Right renal cortex interstitium (tissue), 3 donors: Measurements from ENCODE around the gene DDX49. TPM values are rescaled to one million over a fixed set of nuclear protein-coding genes. Genes with fewer than 3 reads are reported as not detected.
"Not testable (repeated sequence)": the region's sequence is repeated elsewhere in the genome, so short reads cannot be mapped to it uniquely, and the experiment has no call there.

Experiments used
- DNase-seq, 3 donors: peaks; one replicate each; pipeline ENCODE4 v3.0.0-alpha.2; 2013; ENCODE audit warnings: low read depth in 3 of 3, low spot score in 2 of 3
- polyA plus RNA-seq, 3 donors: library from polyadenylated mRNA; unstranded; fragments of 120-200 nt; gene quantifications; one replicate each; pipeline ENCODE4 v1.2.1, GENCODE V29; 2013; ENCODE audit not compliant: insufficient read length in 3 of 3

The DDX49 gene
- polyA plus RNA-seq, 3 donors, result 47.8 to 51.2 (median 48.2) TPM

GRCh38 chr19:18939922-18940768 lies 20.6 kb downstream of the DDX49 start:
- peak in 1 of 3 donors; percentile 62 for DNase-seq

DNA sequence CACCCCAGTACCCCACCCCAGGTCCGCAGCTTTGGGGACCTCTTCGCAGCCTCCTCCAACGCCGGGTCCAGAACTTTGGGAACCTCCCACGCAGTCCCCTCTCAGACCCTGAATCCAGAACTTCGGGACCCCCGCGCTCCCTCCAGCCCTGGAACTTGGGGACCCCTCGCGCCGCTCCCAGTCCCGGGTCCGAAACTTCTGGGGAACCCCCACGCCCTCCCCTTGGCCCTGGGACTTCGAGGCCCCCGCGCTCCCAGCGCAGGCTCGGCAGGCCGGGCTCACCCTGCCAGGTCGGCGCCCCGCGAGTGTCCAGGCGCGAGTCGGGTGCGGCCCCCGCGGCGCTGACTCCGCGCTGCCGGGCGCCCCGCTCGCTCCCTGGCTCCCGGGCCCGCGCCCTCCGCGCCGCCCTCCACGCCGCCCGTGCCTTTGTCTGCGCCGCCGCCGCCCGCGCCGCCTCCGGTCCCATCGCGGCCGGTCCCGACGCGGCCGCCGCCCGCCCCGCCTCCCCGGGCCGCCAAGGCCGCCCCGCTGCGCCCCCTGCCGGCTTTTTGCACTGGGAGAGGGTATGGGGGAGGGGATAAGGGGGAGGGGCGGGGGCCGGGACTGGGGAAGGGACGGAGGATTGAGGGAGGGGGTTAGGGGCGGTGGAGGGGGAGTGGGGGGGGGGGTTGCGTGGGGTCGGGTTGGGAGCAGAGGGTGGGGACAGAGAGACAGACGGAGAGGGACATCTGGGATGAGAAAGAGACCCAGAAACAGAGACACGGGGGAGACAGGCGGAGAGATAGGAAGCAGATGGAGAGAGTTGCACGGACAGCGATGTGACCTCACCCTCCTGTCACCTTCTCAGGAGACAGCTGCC lies 21.5 kb downstream of the DDX49 start, which contains the start of gene HOMER3:
Gene HOMER3, minus strand, starts transcription at position 449 of the 859 bp plus-strand sequence. CDS start 2,235 bp downstream, outside the sequence.
- DNase-seq, result no peak

- DNase-seq, result no peak
Measured at GRCh38 chr19:18941628-18942354, 22.3 kb downstream of the DDX49 start.

DNA sequence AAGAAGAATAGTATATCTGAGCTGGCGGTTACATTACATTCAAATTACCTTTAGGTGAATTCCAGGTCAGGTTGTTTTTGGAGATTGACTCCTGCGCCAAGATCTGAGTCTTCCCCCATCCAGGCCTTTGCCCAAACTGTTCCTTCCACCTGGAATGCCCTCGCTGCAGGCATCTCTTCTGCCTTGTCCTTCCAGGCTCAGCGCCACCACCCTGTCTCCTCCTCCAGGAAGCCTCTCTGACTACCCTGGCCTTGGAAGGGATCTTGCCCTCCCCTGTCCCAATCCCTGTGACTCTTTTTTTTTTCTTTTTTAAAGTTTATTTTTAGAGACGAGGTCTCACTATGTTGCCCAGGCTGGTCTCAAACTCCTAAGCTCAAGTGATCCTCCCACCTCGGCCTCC lies 23.2 kb downstream of the DDX49 start:
- DNase-seq, result no peak

DNA sequence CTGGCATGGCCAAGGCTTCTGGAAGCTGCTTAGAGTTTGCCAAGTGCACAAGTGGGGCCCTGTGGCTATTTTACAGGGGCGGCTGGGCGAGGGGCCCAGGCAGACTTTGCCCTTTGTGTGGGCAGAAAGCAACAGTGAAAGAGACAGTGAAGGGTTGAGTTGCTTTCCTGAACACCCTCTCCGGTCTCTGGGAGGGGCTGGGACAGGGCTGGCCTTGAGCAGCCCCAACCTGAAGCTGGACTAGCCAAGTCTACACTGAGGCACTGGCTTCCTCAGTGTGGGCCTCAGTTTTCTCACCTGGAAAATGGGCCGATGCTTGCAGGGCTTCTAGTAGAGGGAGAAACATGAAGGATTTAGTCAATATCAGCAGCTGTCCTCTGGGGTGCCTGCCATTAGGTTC lies 23.9 kb downstream of the DDX49 start:
- DNase-seq, result no peak

- DNase-seq, result no peak
Measured at GRCh38 chr19:18945297-18945696, 25.8 kb downstream of the DDX49 start.

DNA sequence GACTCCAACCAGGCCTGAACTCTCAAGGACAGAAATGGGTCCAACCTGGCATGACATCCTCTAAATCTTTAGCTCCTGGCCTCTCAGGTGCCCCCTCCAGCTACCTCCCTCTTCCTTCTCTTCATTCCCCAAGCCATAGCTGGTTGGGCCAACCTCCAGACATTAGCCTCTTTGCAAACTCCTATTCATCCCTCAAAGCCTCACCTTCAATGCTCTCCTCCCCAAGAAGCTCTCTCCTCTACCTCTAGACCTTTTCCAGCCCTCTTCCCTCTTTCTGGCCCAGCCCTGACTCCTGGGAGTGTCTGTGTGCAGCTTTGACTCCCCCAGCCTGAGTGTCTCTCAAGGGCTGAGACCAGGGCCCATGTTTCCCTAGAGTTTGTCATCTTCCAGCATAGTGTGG lies 26.8 kb downstream of the DDX49 start:
- DNase-seq, result no peak

- DNase-seq, result no peak
Measured at GRCh38 chr19:18946918-18947317, 27.4 kb downstream of the DDX49 start.

DNA sequence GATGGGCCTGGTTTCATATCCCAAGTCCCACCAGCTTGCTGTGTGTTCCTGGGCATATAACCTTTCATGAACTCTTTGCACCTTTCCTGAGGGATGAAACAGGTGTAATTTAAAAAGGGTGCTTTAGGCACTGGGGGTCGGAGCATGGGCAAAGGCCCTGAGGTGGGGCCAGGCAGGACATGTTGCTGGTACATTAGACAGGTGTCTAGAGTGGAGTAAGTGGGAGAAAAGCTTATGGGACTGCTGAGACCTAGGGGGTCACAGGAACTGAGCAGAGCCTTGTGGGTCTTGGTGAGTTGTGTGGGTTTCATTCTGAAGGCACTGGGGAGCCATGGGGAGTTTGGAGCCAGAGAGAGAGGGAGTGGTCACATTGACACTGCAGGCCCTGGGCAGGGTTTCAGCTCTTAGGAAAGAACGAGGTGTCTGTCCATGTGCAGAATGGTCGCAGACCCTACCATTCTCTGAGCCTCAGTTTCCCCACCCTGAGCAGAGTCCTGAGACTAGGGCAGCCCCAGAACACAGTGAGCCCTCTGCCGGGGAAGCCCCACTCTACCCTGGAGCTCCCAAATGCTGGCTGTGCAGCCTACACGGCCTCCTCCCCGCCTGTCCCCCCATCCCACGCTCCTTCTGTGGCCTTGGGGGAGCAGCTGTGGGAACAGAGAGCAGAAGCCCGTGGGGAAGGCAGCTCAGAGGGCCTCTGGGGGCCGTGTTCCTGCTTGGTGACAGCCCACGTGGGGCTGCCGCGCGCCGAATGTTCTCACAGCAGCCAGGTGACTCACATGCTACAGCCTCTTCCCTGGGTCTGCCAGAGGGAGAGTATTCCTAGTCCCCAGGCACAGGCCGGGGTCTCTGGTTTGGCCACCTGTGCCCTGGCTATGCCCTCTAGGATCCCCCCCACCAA lies 28.8 kb downstream of the DDX49 start:
- DNase-seq, result no peak

DNA sequence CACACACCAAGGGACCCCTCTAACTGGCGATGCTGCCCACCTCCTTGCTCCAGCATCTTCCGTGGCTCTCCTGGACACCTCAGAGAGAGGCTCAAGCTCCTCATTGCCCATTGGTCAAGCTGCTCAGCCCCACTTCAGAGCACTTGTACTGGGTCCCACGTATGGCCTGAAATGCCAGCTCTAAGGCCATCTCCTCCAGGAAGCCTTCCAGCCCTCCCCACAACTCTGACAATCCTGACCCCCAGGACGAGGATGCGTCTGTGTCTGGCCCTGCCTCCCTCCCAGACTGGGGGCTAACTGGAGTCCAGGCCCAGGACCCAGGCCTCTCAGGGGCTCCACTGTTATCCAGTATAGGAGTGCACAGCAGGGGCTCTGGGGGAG lies 29.5 kb downstream of the DDX49 start:
- DNase-seq, result no peak

DNA sequence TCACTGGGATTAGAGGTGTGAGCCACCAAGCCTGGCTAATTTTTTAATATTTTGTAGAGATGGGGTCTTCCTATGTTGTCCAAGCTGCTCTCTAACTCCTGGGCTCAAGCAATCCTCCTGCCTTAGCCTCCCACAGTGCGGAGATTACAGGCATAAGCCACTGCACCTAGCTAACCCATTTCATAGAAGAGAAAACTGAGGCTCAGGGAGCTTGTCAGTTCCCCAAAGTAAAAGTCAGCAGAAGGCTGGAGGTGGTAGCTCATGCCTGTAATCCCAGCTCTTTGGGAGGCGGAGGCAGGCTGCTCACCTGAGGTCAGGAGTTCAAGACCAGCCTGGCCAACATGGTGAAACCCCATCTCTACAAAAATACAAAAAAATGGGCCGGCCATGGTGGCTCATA lies 30.3 kb downstream of the DDX49 start:
- DNase-seq, result no peak

DNA sequence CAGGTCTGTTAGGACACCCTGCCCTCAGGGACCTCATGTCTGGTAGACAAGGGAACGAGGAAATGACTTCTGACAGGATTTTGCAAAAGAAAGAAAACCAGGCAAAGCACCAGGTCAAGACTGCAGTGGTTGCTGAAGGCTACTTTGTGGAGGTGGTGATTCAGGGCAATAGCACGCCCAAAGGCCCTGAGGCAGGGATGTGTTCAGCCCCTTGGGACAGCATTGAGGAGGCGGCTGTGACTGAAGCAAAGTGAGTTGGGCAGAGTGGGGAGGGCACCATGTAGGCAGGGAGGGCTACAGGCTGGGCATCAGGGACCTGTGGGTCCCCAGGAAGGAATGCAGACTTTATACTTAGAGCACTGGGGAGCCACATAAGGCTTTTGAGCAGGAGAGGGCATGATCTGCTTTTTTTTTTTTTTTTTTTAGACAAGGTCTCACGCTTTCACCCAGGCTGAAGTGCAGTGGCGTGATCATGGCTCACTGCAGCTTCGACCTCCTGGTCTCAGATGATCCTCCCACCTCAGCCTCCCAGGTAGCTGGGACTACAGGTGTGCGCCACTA lies 32.3 kb downstream of the DDX49 start:
- no peak for DNase-seq

- not testable (repeated sequence) for DNase-seq
Measured at GRCh38 chr19:18952364-18953003, 33.0 kb downstream of the DDX49 start.

DNA sequence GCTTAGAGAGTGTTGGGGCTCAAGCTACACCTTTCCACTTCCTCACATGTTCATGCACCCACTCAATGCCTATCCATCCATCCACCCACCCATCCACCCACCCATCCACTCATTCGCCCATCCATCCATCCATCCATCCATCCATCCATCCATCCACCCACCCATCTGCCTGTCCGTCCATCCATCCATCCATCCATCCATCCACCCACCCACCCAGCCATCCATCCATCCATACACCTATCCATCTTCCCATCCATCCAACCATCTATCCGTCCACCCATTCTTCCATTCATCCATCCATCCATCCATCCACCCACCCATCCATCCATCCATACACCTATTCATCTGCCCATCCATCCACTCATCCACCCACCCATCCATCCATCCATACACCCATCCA lies 34.6 kb downstream of the DDX49 start:
- no peak for DNase-seq

- DNase-seq, result no peak
Measured at GRCh38 chr19:18955042-18955441, 35.5 kb downstream of the DDX49 start.

- DNase-seq, result no peak
Measured at GRCh38 chr19:18960370-18960769, 40.9 kb downstream of the DDX49 start.

DNA sequence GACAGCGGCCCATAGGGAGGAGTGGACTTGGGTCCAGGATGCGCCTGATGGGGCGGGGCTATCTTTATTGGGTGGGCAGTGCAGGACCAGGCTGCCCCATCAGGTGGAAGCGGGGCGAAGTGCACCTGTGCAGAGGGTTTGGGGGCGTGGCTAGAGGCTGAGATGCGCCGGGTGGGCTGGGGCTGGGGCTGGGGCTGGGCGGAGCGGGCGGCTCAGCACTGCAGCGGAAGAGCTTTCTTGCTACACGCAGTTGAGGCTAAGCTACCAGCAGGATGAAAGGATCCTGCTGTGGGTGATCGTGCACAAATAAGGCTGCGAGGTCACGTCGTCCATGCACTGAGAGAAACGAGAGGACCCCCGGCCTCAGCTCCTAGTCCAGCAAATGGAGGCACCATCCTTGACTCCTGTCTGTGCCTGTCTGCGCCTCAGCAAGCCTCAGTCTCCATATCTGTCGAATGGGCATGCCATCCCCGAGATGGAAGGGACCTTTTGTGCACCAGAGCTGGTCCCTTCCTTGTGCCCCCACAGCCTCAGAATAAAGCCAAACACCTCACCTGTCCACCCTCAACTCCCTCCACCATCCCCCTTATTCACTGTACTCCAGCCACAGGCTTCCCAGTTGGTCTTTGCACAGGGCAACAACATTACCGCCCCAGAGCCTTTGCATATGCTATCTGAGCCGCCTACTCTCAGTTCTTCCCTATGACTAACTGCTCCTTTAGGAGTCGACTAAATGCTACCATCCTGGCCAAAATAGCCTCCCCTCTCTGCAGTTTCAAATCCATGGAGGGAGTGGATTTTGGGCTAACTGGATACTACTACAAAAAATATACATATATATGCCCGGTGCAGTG lies 42.5 kb downstream of the DDX49 start:
- no peak for DNase-seq

DNA sequence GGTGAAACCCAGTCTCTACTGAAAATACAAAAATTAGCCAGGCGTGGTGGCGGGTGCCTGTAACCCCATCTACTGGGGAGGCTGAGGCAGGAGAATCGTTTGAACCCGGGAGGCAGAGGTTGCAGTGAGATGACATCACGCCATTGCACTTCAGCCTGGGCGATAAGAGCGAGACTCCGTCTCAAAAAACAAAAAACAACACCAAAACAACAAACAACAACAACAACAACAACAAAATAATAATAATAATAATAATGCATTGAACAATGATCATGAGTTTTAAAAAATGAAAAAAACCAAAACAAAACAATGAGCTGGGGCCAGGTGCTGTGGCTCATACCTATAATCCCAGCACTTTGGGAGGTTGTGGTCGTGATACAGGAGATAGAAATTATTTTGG lies 44.6 kb downstream of the DDX49 start:
- no peak for DNase-seq
